ENCODE measurements around the gene ANP32E. TPM values are rescaled to one million over a fixed set of nuclear protein-coding genes. Genes with fewer than 3 reads are reported as not detected.
A peak's percentile ranks its signal among the peaks of the same experiment; 100 is the strongest.
"Not testable (repeated sequence)": the region's sequence is repeated elsewhere in the genome, so short reads cannot be mapped to it uniquely, and the experiment has no call there.

ANP32E gene
- total RNA-seq, 1 donor from 2014 or later = 52.1 TPM

GRCh38 chr1:150213170-150214098 lies 22.5 kb downstream of the ANP32E start:
- peak overlapping the region; percentile 94 for H3K27ac Mint-ChIP-seq
- peak; percentile 49 for TF ChIP-seq CTCF (IDR thresholded peaks at IDR 0.05; ENCODE audit: unreplicated experiment)
- peaks cover 2% of the 10 kb centered on the region for H3K4me1 Mint-ChIP-seq (ENCODE audit: low read depth)
- no peaks in the 10 kb centered on the region for H3K9me3 Mint-ChIP-seq (ENCODE audit: low read depth)
- DNase-seq (ENCODE audit: low spot score, unreplicated experiment) = peak; percentile 72
- peak overlapping the region; percentile 79 for H3K4me3 Mint-ChIP-seq (ENCODE audit: low read depth)
- H3K36me3 Mint-ChIP-seq (ENCODE audit: insufficient read depth) = no peaks in the 10 kb centered on the region
- peaks cover 17% of the 10 kb centered on the region for H3K27me3 Mint-ChIP-seq

- H3K27me3 Mint-ChIP-seq = peaks cover 24% of the 10 kb centered on the region
- H3K4me3 Mint-ChIP-seq (ENCODE audit: low read depth) = no peak overlapping the region
- no peak for TF ChIP-seq CTCF (IDR thresholded peaks at IDR 0.05; ENCODE audit: unreplicated experiment)
- peaks cover 9% of the 10 kb centered on the region for H3K4me1 Mint-ChIP-seq (ENCODE audit: low read depth)
- H3K9me3 Mint-ChIP-seq (ENCODE audit: low read depth) = no peaks in the 10 kb centered on the region
- no peak overlapping the region for H3K27ac Mint-ChIP-seq
- no peaks in the 10 kb centered on the region for H3K36me3 Mint-ChIP-seq (ENCODE audit: insufficient read depth)
- no peak for DNase-seq (ENCODE audit: low spot score, unreplicated experiment)
Observed at GRCh38 chr1:150212070-150212469, 23.8 kb downstream of the ANP32E start.

- no peak for TF ChIP-seq CTCF (IDR thresholded peaks at IDR 0.05; ENCODE audit: unreplicated experiment)
- no peak for DNase-seq (ENCODE audit: low spot score, unreplicated experiment)
- Mint-ChIP-seq H3K36me3 (ENCODE audit: insufficient read depth) (no peaks in the 10 kb centered on the region), H3K4me1 (ENCODE audit: low read depth) (peaks cover 12% of the 10 kb centered on the region), H3K4me3 (ENCODE audit: low read depth) (no peak overlapping the region), H3K27ac (no peak overlapping the region), H3K9me3 (ENCODE audit: low read depth) (no peaks in the 10 kb centered on the region), H3K27me3 (peaks cover 34% of the 10 kb centered on the region)
Observed at GRCh38 chr1:150210706-150211105, 25.2 kb downstream of the ANP32E start.

GRCh38 chr1:150210091-150210490 lies 25.8 kb downstream of the ANP32E start:
- no peak for TF ChIP-seq CTCF (IDR thresholded peaks at IDR 0.05; ENCODE audit: unreplicated experiment)
- DNase-seq (ENCODE audit: low spot score, unreplicated experiment) = no peak
- no peak overlapping the region for H3K4me3 Mint-ChIP-seq (ENCODE audit: low read depth)
- H3K9me3 Mint-ChIP-seq (ENCODE audit: low read depth) = no peaks in the 10 kb centered on the region
- peaks cover 39% of the 10 kb centered on the region for H3K27me3 Mint-ChIP-seq
- no peak overlapping the region for H3K27ac Mint-ChIP-seq
- H3K36me3 Mint-ChIP-seq (ENCODE audit: insufficient read depth) = no peaks in the 10 kb centered on the region
- H3K4me1 Mint-ChIP-seq (ENCODE audit: low read depth) = peaks cover 12% of the 10 kb centered on the region

GRCh38 chr1:150208460-150208859 lies 27.5 kb downstream of the ANP32E start:
- not testable (repeated sequence) for H3K4me3 Mint-ChIP-seq (ENCODE audit: low read depth); H3K27ac Mint-ChIP-seq
- peaks cover 11% of the 10 kb centered on the region for H3K4me1 Mint-ChIP-seq (ENCODE audit: low read depth)

More at GRCh38 chr1:150208460-150208859, 27.5 kb downstream of the ANP32E start:
- H3K9me3 Mint-ChIP-seq (ENCODE audit: low read depth); DNase-seq (ENCODE audit: low spot score, unreplicated experiment); H3K36me3 Mint-ChIP-seq (ENCODE audit: insufficient read depth): not testable (repeated sequence)
- H3K27me3 Mint-ChIP-seq = peaks cover 46% of the 10 kb centered on the region

Data from progenitor cell of endocrine pancreas (in vitro differentiated cells).